ENCODE measurements around the gene EFNA2. TPM values are rescaled to one million over a fixed set of nuclear protein-coding genes. Genes with fewer than 3 reads are reported as not detected.
A peak's percentile ranks its signal among the peaks of the same experiment; 100 is the strongest.

Gene EFNA2
- total RNA-seq, 1 experiment from 2014 or later, result not detected

DNA sequence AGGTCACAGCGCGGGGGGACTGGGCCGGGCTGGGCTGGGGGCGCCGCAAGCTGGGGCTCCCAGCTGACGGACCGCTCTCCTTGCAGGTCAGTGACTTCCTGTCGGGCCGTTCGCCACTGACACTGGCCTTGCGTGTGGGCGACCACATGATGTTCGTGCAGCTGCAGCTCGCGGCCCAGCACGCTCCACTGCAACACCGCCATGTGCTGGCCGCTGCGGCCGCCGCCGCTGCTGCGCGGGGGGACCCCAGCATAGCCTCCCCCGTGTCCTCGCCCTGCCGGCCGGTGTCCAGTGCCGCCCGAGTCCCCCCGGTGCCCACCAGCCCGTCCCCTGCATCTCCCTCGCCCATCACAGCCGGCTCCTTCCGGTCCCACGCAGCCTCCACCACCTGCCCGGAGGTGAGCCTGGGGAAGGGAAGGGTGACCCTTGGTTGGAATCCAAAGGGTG lies 31.6 kb upstream of the EFNA2 start:
- H4K20me1 ChIP-seq (ENCODE audit: low read length), result peaks cover 8% of the 10 kb centered on the region
- 0 out of 2 replicates have a peak overlapping the region, but pooled peaks have one; percentile 97 for H3K4me2 ChIP-seq (ENCODE audit: low read length)
- H3K79me2 ChIP-seq (ENCODE audit: low read length), result peaks cover 56% of the 10 kb centered on the region
- H3K4me1 ChIP-seq (ENCODE audit: insufficient read depth, low read length), result peaks cover 18% of the 10 kb centered on the region
- H3K27me3 ChIP-seq (ENCODE audit: low read length), result no peaks in the 10 kb centered on the region
- POLR2A ChIA-PET (ENCODE audit: unreplicated experiment), result interaction anchor here (1.9 kb wide), 1 partner anchor 15 kb away, joined by 29 read pairs; the partner anchor contains the start of gene CIRBP
- no peak for DNase-seq
- no peak overlapping the region for H2AFZ ChIP-seq (ENCODE audit: low read length)
- no peak overlapping the region for H3K9ac ChIP-seq (ENCODE audit: low read length)
- TF ChIP-seq EZH2 (IDR thresholded peaks at IDR 0.05; ENCODE audit: low read length, unreplicated experiment), result no peak
- TF ChIP-seq EZH2phosphoT487 (IDR thresholded peaks at IDR 0.05; ENCODE audit: borderline replicate concordance, low read length), result no peak
- TF ChIP-seq, protein P1, sequence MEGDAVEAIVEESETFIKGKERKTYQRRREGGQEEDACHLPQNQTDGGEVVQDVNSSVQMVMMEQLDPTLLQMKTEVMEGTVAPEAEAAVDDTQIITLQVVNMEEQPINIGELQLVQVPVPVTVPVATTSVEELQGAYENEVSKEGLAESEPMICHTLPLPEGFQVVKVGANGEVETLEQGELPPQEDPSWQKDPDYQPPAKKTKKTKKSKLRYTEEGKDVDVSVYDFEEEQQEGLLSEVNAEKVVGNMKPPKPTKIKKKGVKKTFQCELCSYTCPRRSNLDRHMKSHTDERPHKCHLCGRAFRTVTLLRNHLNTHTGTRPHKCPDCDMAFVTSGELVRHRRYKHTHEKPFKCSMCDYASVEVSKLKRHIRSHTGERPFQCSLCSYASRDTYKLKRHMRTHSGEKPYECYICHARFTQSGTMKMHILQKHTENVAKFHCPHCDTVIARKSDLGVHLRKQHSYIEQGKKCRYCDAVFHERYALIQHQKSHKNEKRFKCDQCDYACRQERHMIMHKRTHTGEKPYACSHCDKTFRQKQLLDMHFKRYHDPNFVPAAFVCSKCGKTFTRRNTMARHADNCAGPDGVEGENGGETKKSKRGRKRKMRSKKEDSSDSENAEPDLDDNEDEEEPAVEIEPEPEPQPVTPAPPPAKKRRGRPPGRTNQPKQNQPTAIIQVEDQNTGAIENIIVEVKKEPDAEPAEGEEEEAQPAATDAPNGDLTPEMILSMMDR (conservative IDR thresholded peaks at IDR 0.05; ENCODE audit: low read depth, low read length), result no peak
- CTCF ChIA-PET, result interaction anchor here (1.7 kb wide), 1 partner anchor 12 kb away, joined by 13 read pairs; no protein-coding TSS in a partner anchor
- ATAC-seq, result no peak
- H3K36me3 ChIP-seq (ENCODE audit: low read depth, low read length), result peaks cover 45% of the 10 kb centered on the region
- intact Hi-C loops (cut with micrococcal nuclease), result no loop called here
- H3K9me3 ChIP-seq (ENCODE audit: low read length), result no peaks in the 10 kb centered on the region
- no peak overlapping the region for H3K4me3 ChIP-seq (ENCODE audit: low read length)
- peak overlapping the region; percentile 94 for H3K27ac ChIP-seq (ENCODE audit: low read length)
- peaks cover 9% of the 10 kb centered on the region for H3F3A ChIP-seq (ENCODE audit: low read length, unreplicated experiment)
- BruUV-seq (replicated peaks), result no TSS peak
- H3K9me2 ChIP-seq (replicated peaks; ENCODE audit: low read length), result no peaks in the 10 kb centered on the region

- Histone ChIP-seq H3K9me2 (replicated peaks; ENCODE audit: low read length) (no peaks in the 10 kb centered on the region), H3K36me3 (ENCODE audit: low read depth, low read length) (peaks cover 45% of the 10 kb centered on the region), H3K4me1 (ENCODE audit: insufficient read depth, low read length) (peaks cover 24% of the 10 kb centered on the region), H3K4me2 (ENCODE audit: low read length) (no peak overlapping the region), H3K27ac (ENCODE audit: low read length) (no peak overlapping the region), H3K4me3 (ENCODE audit: low read length) (no peak overlapping the region), H2AFZ (ENCODE audit: low read length) (no peak overlapping the region), H3K9me3 (ENCODE audit: low read length) (no peaks in the 10 kb centered on the region), H4K20me1 (ENCODE audit: low read length) (peaks cover 8% of the 10 kb centered on the region), H3F3A (ENCODE audit: low read length, unreplicated experiment) (peaks cover 14% of the 10 kb centered on the region), H3K79me2 (ENCODE audit: low read length) (peaks cover 56% of the 10 kb centered on the region), H3K9ac (ENCODE audit: low read length) (no peak overlapping the region), H3K27me3 (ENCODE audit: low read length) (no peaks in the 10 kb centered on the region)
- TF ChIP-seq, protein P1 (conservative IDR thresholded peaks at IDR 0.05; ENCODE audit: low read depth, low read length), result no peak
- TF ChIP-seq EZH2phosphoT487 (IDR thresholded peaks at IDR 0.05; ENCODE audit: borderline replicate concordance, low read length) (no peak), EZH2 (IDR thresholded peaks at IDR 0.05; ENCODE audit: low read length, unreplicated experiment) (no peak)
- ChIA-PET CTCF (no interaction called here), POLR2A (ENCODE audit: unreplicated experiment) (no interaction called here)
- intact Hi-C loops (cut with micrococcal nuclease), result no loop called here
- DNase-seq, result no peak
- no TSS peak for BruUV-seq (replicated peaks)
- no peak for ATAC-seq
Measured at GRCh38 chr19:1254530-1255185, 31.0 kb upstream of the EFNA2 start.

All from PC-3 (cell line).